Duodenal mucosa (tissue), 2 donors: ENCODE data around the gene MACROD2.

Source experiments
- H3K27ac ChIP-seq: one replicate; pipeline ENCODE4 v1.7.0; 2013; ENCODE audit warnings: low read depth, low read length
- H3K27me3 ChIP-seq, 2 donors: one replicate each; pipeline ENCODE4 v1.7.0; 2013; ENCODE audit warnings: low read length in 2 of 2, control low read depth in 1 of 2; ENCODE audit not compliant: insufficient read depth in 2 of 2, control insufficient read depth in 1 of 2
- H3K36me3 ChIP-seq, 2 donors: one replicate each; pipeline ENCODE4 v1.7.0; 2013; ENCODE audit warnings: low read length in 2 of 2, control low read depth in 1 of 2; ENCODE audit not compliant: insufficient read depth in 2 of 2, control insufficient read depth in 1 of 2
- H3K4me1 ChIP-seq, 2 donors: one replicate each; pipeline ENCODE4 v1.7.0; 2013; ENCODE audit warnings: low read length in 2 of 2, control low read depth in 1 of 2; ENCODE audit not compliant: insufficient read depth in 2 of 2, control insufficient read depth in 1 of 2
- H3K4me3 ChIP-seq, 2 donors: one replicate each; pipeline ENCODE4 v1.7.0; 2013; ENCODE audit warnings: low read length in 2 of 2, low read depth in 1 of 2
- H3K9ac ChIP-seq, 2 donors: one replicate each; pipeline ENCODE4 v1.7.0; 2013; ENCODE audit warnings: low read length in 2 of 2, low read depth in 1 of 2
- H3K9me3 ChIP-seq, 2 donors: one replicate each; pipeline ENCODE4 v1.7.0; 2013; ENCODE audit warnings: low read length in 2 of 2, control low read depth in 1 of 2; ENCODE audit not compliant: control insufficient read depth in 1 of 2

MACROD2 gene

GRCh38 chr20:15022921-15023320, 1027.6 kb downstream of the MACROD2 start:
- Histone ChIP-seq H3K36me3 (no peaks in the 10 kb centered on the region), H3K4me1 (no peaks in the 10 kb centered on the region), H3K4me3 (no peak overlapping the region), H3K9ac (no peak overlapping the region), H3K27ac (no peak overlapping the region), H3K27me3 (no peaks in the 10 kb centered on the region), H3K9me3 (no peaks in the 10 kb centered on the region)

- no peaks in the 10 kb centered on the region for H3K36me3 ChIP-seq
- no peak overlapping the region for H3K9ac ChIP-seq
- no peak overlapping the region for H3K27ac ChIP-seq
- no peaks in the 10 kb centered on the region for H3K27me3 ChIP-seq
- no peaks in the 10 kb centered on the region for H3K4me1 ChIP-seq
- H3K9me3 ChIP-seq, result no peaks in the 10 kb centered on the region
- H3K4me3 ChIP-seq, result no peak overlapping the region
These were observed 1031.4 kb downstream of the MACROD2 start for GRCh38 chr20:15026759-15027158.

- no peaks in the 10 kb centered on the region for H3K36me3 ChIP-seq
- H3K9ac ChIP-seq, result no peak overlapping the region
- no peaks in the 10 kb centered on the region for H3K9me3 ChIP-seq
- no peaks in the 10 kb centered on the region for H3K4me1 ChIP-seq
- no peaks in the 10 kb centered on the region for H3K27me3 ChIP-seq
- H3K27ac ChIP-seq, result no peak overlapping the region
- H3K4me3 ChIP-seq, result no peak overlapping the region
These were observed 1035.5 kb downstream of the MACROD2 start for GRCh38 chr20:15030826-15031225.

GRCh38 chr20:15031546-15032351, 1036.4 kb downstream of the MACROD2 start:
- no peak overlapping the region for H3K27ac ChIP-seq
- no peak overlapping the region for H3K4me3 ChIP-seq
- no peaks in the 10 kb centered on the region for H3K27me3 ChIP-seq
- H3K9ac ChIP-seq, result no peak overlapping the region
- H3K36me3 ChIP-seq, result no peaks in the 10 kb centered on the region
- no peaks in the 10 kb centered on the region for H3K9me3 ChIP-seq
- H3K4me1 ChIP-seq, result no peaks in the 10 kb centered on the region

GRCh38 chr20:15032352-15032622, 1037.0 kb downstream of the MACROD2 start:
- Histone ChIP-seq H3K36me3 (no peaks in the 10 kb centered on the region), H3K4me1 (no peaks in the 10 kb centered on the region), H3K4me3 (no peak overlapping the region), H3K27ac (no peak overlapping the region), H3K9me3 (no peaks in the 10 kb centered on the region), H3K9ac (no peak overlapping the region), H3K27me3 (no peaks in the 10 kb centered on the region)

GRCh38 chr20:15033269-15033668, 1038.0 kb downstream of the MACROD2 start:
- Histone ChIP-seq H3K4me1 (no peaks in the 10 kb centered on the region), H3K9ac (no peak overlapping the region), H3K9me3 (no peaks in the 10 kb centered on the region), H3K36me3 (no peaks in the 10 kb centered on the region), H3K27me3 (no peaks in the 10 kb centered on the region), H3K27ac (no peak overlapping the region), H3K4me3 (no peak overlapping the region)

- no peaks in the 10 kb centered on the region for H3K27me3 ChIP-seq
- H3K4me1 ChIP-seq, result no peaks in the 10 kb centered on the region
- no peaks in the 10 kb centered on the region for H3K9me3 ChIP-seq
- H3K9ac ChIP-seq, result no peak overlapping the region
- no peak overlapping the region for H3K4me3 ChIP-seq
- no peaks in the 10 kb centered on the region for H3K36me3 ChIP-seq
- no peak overlapping the region for H3K27ac ChIP-seq
These were observed 1038.6 kb downstream of the MACROD2 start for GRCh38 chr20:15033891-15034290.

GRCh38 chr20:15036948-15037347, 1041.6 kb downstream of the MACROD2 start:
- Histone ChIP-seq H3K4me1 (no peaks in the 10 kb centered on the region), H3K27me3 (no peaks in the 10 kb centered on the region), H3K36me3 (no peaks in the 10 kb centered on the region), H3K4me3 (no peak overlapping the region), H3K9me3 (no peaks in the 10 kb centered on the region), H3K9ac (no peak overlapping the region), H3K27ac (no peak overlapping the region)

- Histone ChIP-seq H3K27me3 (no peaks in the 10 kb centered on the region), H3K4me3 (no peak overlapping the region), H3K4me1 (no peaks in the 10 kb centered on the region), H3K36me3 (no peaks in the 10 kb centered on the region), H3K9ac (no peak overlapping the region), H3K27ac (no peak overlapping the region), H3K9me3 (no peaks in the 10 kb centered on the region)
These were observed 1043.9 kb downstream of the MACROD2 start for GRCh38 chr20:15039088-15039752.

GRCh38 chr20:15042723-15043122, 1047.4 kb downstream of the MACROD2 start:
- no peak overlapping the region for H3K9ac ChIP-seq
- H3K9me3 ChIP-seq, result no peaks in the 10 kb centered on the region
- H3K27me3 ChIP-seq, result no peaks in the 10 kb centered on the region
- H3K4me1 ChIP-seq, result peaks cover 0 to 4% of the 10 kb centered on the region in 2 donors
- no peak overlapping the region for H3K4me3 ChIP-seq
- no peak overlapping the region for H3K27ac ChIP-seq
- no peaks in the 10 kb centered on the region for H3K36me3 ChIP-seq
